Kidney epithelial cell (primary cell): Measurements from ENCODE around the gene NELL2. TPM values are rescaled to one million over a fixed set of nuclear protein-coding genes. Genes with fewer than 3 reads are reported as not detected.

ENCODE experiments used
- DNase-seq: peaks from one replicate; pipeline ENCODE4 v3.0.0-alpha.2; 2010; ENCODE audit warnings: low read depth
- H3K27me3 ChIP-seq: 2 replicates; pipeline ENCODE4 v1.6.0; 2011; ENCODE audit warnings: low read length; ENCODE audit not compliant: control insufficient read depth, insufficient read depth
- H3K36me3 ChIP-seq: 2 replicates; pipeline ENCODE4 v1.5.1; 2011; ENCODE audit warnings: low read length; ENCODE audit not compliant: control insufficient read depth, insufficient read depth
- H3K4me3 ChIP-seq: 2 replicates; pipeline ENCODE4 v1.5.1; 2011; ENCODE audit warnings: low read depth, mild to moderate bottlenecking, control low read depth, low read length
- total RNA-seq: library from RNA; depleted of rRNA; stranded (reverse); fragments of >200 nt; gene quantifications from 2 replicates; pipeline ENCODE4 v1.2.3, GENCODE V29; 2015
- TF ChIP-seq, protein P1 (sequence below): IDR thresholded peaks from 2 replicates; pipeline ENCODE4 v1.5.1; 2011; ENCODE audit warnings: mild to moderate bottlenecking, moderate library complexity, low read length, control low read depth, inconsistent platforms; ENCODE audit not compliant: insufficient read depth, poor library complexity, severe bottlenecking

NELL2 gene
- total RNA-seq, 1 donor from 2014 or later, result 3.5 TPM

GRCh38 chr12:44546060-44546459 lies 330.1 kb downstream of the NELL2 start:
- Histone ChIP-seq H3K36me3 (no peaks in the 10 kb centered on the region), H3K27me3 (no peaks in the 10 kb centered on the region), H3K4me3 (no peak overlapping the region)
- TF ChIP-seq, protein P1, sequence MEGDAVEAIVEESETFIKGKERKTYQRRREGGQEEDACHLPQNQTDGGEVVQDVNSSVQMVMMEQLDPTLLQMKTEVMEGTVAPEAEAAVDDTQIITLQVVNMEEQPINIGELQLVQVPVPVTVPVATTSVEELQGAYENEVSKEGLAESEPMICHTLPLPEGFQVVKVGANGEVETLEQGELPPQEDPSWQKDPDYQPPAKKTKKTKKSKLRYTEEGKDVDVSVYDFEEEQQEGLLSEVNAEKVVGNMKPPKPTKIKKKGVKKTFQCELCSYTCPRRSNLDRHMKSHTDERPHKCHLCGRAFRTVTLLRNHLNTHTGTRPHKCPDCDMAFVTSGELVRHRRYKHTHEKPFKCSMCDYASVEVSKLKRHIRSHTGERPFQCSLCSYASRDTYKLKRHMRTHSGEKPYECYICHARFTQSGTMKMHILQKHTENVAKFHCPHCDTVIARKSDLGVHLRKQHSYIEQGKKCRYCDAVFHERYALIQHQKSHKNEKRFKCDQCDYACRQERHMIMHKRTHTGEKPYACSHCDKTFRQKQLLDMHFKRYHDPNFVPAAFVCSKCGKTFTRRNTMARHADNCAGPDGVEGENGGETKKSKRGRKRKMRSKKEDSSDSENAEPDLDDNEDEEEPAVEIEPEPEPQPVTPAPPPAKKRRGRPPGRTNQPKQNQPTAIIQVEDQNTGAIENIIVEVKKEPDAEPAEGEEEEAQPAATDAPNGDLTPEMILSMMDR, result no peak
- no peak for DNase-seq

DNA sequence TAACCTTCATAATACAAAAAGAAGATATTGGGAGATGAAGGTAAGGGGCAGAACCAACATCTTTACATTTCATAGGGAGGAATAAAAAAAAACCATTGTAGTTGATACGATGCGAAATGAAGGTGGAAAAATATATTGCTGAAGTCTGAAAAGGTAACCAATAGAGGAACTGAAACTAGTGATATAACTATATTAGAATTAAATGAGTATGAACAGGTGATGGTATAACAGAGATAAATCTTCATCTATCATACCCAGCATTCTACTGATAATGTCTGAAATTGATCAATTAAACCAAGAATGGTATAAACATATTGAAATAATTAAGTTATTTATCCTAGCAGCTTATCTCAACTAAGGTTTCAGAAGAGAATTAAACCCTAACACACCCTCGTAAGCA lies 332.1 kb downstream of the NELL2 start:
- Histone ChIP-seq H3K36me3 (no peaks in the 10 kb centered on the region), H3K4me3 (no peak overlapping the region), H3K27me3 (no peaks in the 10 kb centered on the region)
- TF ChIP-seq, protein P1, result no peak
- DNase-seq, result no peak

DNA sequence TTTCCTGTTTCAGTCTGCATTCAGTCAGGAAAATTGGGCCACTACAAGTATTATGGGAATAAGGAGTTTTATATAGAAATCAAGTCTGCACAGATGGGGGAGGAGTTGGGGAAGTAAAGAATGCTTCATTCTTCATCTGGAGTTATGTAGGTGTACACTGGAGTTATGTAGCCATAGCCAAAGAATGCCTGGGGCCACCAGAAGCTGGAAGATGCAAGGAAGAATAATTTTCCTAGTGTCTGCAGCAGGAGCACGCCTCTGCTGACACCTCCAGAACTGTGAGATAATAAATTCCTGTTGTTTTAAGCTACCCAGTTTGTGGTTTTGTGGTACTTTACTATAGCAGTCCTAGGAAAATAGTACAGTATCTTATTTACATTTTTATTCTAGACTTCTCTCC lies 333.4 kb downstream of the NELL2 start:
- no peak overlapping the region for H3K4me3 ChIP-seq
- TF ChIP-seq, protein P1, result no peak
- no peaks in the 10 kb centered on the region for H3K36me3 ChIP-seq
- DNase-seq, result no peak
- no peaks in the 10 kb centered on the region for H3K27me3 ChIP-seq

DNA sequence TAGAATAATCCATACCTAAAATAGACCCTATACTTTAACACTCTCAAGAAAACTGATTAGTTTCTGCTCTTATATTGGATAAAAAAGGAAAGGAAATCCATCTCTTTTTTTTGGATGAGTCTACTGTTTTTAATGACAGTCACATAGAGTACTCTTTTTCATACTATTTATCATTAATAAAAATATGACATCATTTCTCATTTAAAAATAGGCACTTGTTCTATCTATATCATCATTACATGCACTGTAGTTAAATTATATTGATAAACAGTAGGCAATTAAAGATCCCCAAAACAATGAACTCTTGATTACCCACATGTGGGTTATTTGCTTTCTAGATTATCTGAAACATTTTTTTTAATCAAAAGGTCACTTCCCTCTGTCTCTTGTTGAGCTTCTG lies 338.8 kb downstream of the NELL2 start:
- Histone ChIP-seq H3K27me3 (no peaks in the 10 kb centered on the region), H3K36me3 (no peaks in the 10 kb centered on the region), H3K4me3 (no peak overlapping the region)
- TF ChIP-seq, protein P1, result no peak
- DNase-seq, result no peak

- Histone ChIP-seq H3K4me3 (no peak overlapping the region), H3K36me3 (no peaks in the 10 kb centered on the region), H3K27me3 (no peaks in the 10 kb centered on the region)
- TF ChIP-seq, protein P1, result no peak
- DNase-seq, result no peak
Measured at GRCh38 chr12:44532940-44533339, 343.2 kb downstream of the NELL2 start.

- Histone ChIP-seq H3K4me3 (no peak overlapping the region), H3K27me3 (no peaks in the 10 kb centered on the region), H3K36me3 (no peaks in the 10 kb centered on the region)
- no peak for DNase-seq
- TF ChIP-seq, protein P1, result no peak
Measured at GRCh38 chr12:44531320-44531971, 344.7 kb downstream of the NELL2 start.
